Liver (tissue), 9 donors: ENCODE measurements around the gene ATP2A1. TPM values are rescaled to one million over a fixed set of nuclear protein-coding genes. Genes with fewer than 3 reads are reported as not detected.

Source experiments
- DNase-seq: peaks from one replicate; pipeline ENCODE4 v3.0.0-alpha.2; 2017; ENCODE audit warnings: low spot score
- H3K27ac ChIP-seq, 2 donors: one replicate each; pipeline ENCODE4 v1.7.0; 2013; ENCODE audit warnings: inconsistent platforms in 2 of 2, low read length in 2 of 2, control low read depth in 1 of 2, low read depth in 1 of 2, mild to moderate bottlenecking in 1 of 2
- H3K27me3 ChIP-seq, 4 donors: one replicate each; pipeline versions ENCODE4 v1.6.1 to v1.7.0; 2013; ENCODE audit warnings: low read length in 3 of 4, inconsistent platforms in 1 of 4, mild to moderate bottlenecking in 1 of 4, moderate library complexity in 1 of 4; ENCODE audit not compliant: control insufficient read depth in 4 of 4, insufficient read depth in 4 of 4
- H3K36me3 ChIP-seq, 4 donors: one replicate each; pipeline versions ENCODE4 v1.6.1 to v1.7.0; 2013; ENCODE audit warnings: low read length in 3 of 4, mild to moderate bottlenecking in 3 of 4, low read depth in 1 of 4, moderate library complexity in 1 of 4; ENCODE audit not compliant: control insufficient read depth in 4 of 4, insufficient read depth in 3 of 4
- H3K4me1 ChIP-seq, 4 donors: one replicate each; pipeline versions ENCODE4 v1.6.1 to v1.7.0; 2013; ENCODE audit warnings: low read length in 3 of 4, mild to moderate bottlenecking in 3 of 4, moderate library complexity in 1 of 4; ENCODE audit not compliant: control insufficient read depth in 4 of 4, insufficient read depth in 4 of 4
- H3K4me3 ChIP-seq, 3 donors: one replicate each; pipeline versions ENCODE4 v1.6.1 to v1.7.0; 2013; ENCODE audit warnings: low read length in 3 of 3, control low read depth in 1 of 3, low read depth in 1 of 3, mild to moderate bottlenecking in 1 of 3
- H3K9ac ChIP-seq, 2 donors: one replicate each; pipeline ENCODE4 v1.7.0; 2013; ENCODE audit warnings: low read length in 2 of 2, mild to moderate bottlenecking in 2 of 2, moderate library complexity in 2 of 2, control low read depth in 1 of 2, low read depth in 1 of 2
- H3K9me3 ChIP-seq, 4 donors: one replicate each; pipeline versions ENCODE4 v1.6.1 to v1.7.0; 2013; ENCODE audit warnings: low read length in 3 of 4; ENCODE audit not compliant: control insufficient read depth in 4 of 4
- EGR1 ChIP-seq, 2 donors: IDR thresholded peaks; 2 replicates each; pipeline ENCODE4 v1.6.1; 2016 to 2018; ENCODE audit warnings: antibody characterized with exemption in 2 of 2, low read depth in 2 of 2
- FOXA2 ChIP-seq: IDR thresholded peaks from 2 replicates; pipeline ENCODE4 v1.6.1; 2016; ENCODE audit warnings: antibody characterized with exemption
- HNF4A ChIP-seq, 2 donors: conservative IDR thresholded peaks; 2 replicates each; pipeline ENCODE4 v1.6.1; 2016; ENCODE audit warnings: antibody characterized with exemption in 2 of 2, mild to moderate bottlenecking in 2 of 2
- HNF4G ChIP-seq: IDR thresholded peaks from 2 replicates; pipeline ENCODE4 v1.6.1; 2016; ENCODE audit warnings: antibody characterized with exemption
- NR2F2 ChIP-seq: IDR thresholded peaks from 2 replicates; pipeline ENCODE4 v1.6.1; 2016; ENCODE audit warnings: antibody characterized with exemption
- RAD21 ChIP-seq, 2 donors: IDR thresholded peaks; 2 replicates each; pipeline ENCODE4 v1.6.1; 2016; ENCODE audit warnings: antibody characterized with exemption in 2 of 2, mild to moderate bottlenecking in 2 of 2
- TAF1 ChIP-seq: conservative IDR thresholded peaks from 2 replicates; pipeline ENCODE4 v1.6.1; 2016; ENCODE audit warnings: antibody characterized with exemption, mild to moderate bottlenecking
- WGBS: extraction: QIAGEN DNeasy Blood & Tissue Kit; methylation state at CpG from one replicate; pipeline ENCODE4 v1.1.7; 2013; 5-methylcytosine and 5-hydroxymethylcytosine counted together
- polyA plus RNA-seq, 2 donors: library from polyadenylated mRNA; stranded (reverse) in 1 of 2; unstranded in 1 of 2; fragments of 200-250 nt in 1 of 2; fragments of >200 nt in 1 of 2; fragmentation: Nextera tagmentation in 1 of 2; extraction: Ambion mirVana in 1 of 2; gene quantifications; one replicate each; pipeline versions ENCODE4 v1.2.1 to v1.2.3, GENCODE V29; 2013 to 2015
- total RNA-seq, 2 donors: library from RNA; depleted of rRNA; stranded (reverse); fragments of >200 nt; gene quantifications; one replicate each; pipeline ENCODE4 v1.2.3, GENCODE V29; 2014
- TF ChIP-seq, protein P1 (sequence below): fragments of 150-350 bp; IDR thresholded peaks from 2 replicates; pipeline ENCODE4 v1.5.1; 2017; ENCODE audit warnings: improper control_type of control experiment, low read depth, low read length; ENCODE audit not compliant: missing input control
- TF ChIP-seq, protein P2 (sequence below): IDR thresholded peaks from 2 replicates; pipeline ENCODE4 v1.6.1; 2016; ENCODE audit warnings: antibody characterized with exemption
- TF ChIP-seq, protein P3 (sequence below): IDR thresholded peaks from 2 replicates; pipeline ENCODE4 v1.6.1; 2016; ENCODE audit warnings: antibody characterized with exemption
- TF ChIP-seq, protein P4 (sequence below): IDR thresholded peaks from 2 replicates; pipeline ENCODE4 v1.6.1; 2016; ENCODE audit warnings: antibody characterized with exemption
- donor health status: healthy.
- donor health status: healthy.
- donor health status: healthy.
- donor health status: healthy.
- donor health status: healthy.

Gene ATP2A1
- total and polyA plus RNA-seq, 4 donors = 0.07 to 0.23 (median 0.13) TPM

DNA sequence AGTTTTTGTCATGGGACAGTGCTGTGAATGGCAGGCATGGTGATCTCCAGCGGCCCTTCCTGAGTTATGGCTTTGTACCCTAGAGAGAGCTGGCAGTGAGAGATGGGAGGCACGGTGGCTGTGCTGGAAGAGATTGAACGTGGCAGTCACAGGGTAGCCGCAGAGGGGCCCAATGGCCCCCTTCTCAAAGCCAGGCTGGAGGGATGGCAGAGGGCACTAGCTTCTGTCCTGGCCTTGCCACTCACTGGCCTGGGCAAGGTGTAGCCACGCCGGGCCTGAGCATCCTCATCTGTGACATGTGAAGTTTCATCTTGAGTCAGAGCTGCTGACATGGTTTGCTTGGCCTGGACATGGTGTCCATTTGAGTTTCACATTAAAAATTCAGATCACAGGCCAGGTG lies 3.9 kb upstream of the ATP2A1 start (continued):
- TF ChIP-seq, protein P1, sequence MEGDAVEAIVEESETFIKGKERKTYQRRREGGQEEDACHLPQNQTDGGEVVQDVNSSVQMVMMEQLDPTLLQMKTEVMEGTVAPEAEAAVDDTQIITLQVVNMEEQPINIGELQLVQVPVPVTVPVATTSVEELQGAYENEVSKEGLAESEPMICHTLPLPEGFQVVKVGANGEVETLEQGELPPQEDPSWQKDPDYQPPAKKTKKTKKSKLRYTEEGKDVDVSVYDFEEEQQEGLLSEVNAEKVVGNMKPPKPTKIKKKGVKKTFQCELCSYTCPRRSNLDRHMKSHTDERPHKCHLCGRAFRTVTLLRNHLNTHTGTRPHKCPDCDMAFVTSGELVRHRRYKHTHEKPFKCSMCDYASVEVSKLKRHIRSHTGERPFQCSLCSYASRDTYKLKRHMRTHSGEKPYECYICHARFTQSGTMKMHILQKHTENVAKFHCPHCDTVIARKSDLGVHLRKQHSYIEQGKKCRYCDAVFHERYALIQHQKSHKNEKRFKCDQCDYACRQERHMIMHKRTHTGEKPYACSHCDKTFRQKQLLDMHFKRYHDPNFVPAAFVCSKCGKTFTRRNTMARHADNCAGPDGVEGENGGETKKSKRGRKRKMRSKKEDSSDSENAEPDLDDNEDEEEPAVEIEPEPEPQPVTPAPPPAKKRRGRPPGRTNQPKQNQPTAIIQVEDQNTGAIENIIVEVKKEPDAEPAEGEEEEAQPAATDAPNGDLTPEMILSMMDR = no peak
- TF ChIP-seq, protein P2, sequence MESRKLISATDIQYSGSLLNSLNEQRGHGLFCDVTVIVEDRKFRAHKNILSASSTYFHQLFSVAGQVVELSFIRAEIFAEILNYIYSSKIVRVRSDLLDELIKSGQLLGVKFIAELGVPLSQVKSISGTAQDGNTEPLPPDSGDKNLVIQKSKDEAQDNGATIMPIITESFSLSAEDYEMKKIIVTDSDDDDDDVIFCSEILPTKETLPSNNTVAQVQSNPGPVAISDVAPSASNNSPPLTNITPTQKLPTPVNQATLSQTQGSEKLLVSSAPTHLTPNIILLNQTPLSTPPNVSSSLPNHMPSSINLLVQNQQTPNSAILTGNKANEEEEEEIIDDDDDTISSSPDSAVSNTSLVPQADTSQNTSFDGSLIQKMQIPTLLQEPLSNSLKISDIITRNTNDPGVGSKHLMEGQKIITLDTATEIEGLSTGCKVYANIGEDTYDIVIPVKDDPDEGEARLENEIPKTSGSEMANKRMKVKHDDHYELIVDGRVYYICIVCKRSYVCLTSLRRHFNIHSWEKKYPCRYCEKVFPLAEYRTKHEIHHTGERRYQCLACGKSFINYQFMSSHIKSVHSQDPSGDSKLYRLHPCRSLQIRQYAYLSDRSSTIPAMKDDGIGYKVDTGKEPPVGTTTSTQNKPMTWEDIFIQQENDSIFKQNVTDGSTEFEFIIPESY = no peak
- TF ChIP-seq FOXA2 (no peak), HNF4G (no peak)
- TF ChIP-seq, protein P3, sequence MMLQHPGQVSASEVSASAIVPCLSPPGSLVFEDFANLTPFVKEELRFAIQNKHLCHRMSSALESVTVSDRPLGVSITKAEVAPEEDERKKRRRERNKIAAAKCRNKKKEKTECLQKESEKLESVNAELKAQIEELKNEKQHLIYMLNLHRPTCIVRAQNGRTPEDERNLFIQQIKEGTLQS = no peak

DNA sequence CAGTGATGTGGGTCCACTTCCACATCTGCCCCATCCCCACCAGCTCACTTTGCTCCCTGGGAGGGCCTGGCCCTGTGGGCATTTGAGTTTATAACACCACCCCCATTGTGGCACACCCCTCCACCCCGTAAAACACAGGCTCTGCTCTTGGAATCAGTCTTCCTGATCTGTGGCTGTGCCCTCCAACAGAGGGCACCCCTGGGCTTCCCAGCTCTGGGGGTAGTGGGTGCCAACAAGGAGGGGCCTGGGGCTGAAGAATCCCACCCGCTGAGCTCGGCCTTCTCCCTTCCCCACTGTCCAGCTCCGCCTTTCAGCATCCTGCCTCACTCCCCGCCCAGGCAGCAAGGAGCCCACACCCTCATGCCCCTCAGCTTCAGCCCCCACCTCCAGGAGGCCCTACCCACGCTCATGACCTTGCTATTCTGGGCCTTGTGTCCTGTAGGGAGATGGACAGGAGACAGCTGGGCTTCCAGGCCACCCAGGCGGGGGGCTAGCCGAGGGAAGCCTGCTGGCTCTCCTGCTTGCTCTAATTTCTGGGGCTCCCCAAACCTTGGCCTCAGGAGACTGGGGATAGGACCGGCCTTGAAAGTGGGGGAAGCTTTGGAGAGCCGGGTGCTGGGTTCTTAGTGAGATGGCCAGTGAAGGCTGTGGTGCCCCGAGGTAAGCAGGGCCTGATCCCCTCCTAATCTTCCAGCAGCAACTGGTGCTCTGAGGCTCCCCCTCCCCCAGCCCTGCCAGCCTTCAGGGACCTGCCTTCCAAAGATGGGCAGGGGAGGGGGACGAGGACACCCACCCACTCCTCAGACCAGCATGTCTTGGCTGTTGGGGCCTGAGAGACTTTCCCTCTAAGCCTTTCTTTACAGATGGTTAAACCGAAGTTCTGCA lies 2.9 kb upstream of the ATP2A1 start:
- no peak for DNase-seq
- TF ChIP-seq, protein P1 = no peak
- TF ChIP-seq TAF1 (no peak), RAD21 (IDR thresholded peaks at IDR 0.05) (no peak), HNF4A (conservative IDR thresholded peaks at IDR 0.05) (no peak), NR2F2 (no peak), FOXA2 (no peak), HNF4G (no peak), EGR1 (IDR thresholded peaks at IDR 0.05; ENCODE audit: low read depth in 2 of 2) (no peak)
- TF ChIP-seq, protein P2 = no peak
- TF ChIP-seq, protein P4, sequence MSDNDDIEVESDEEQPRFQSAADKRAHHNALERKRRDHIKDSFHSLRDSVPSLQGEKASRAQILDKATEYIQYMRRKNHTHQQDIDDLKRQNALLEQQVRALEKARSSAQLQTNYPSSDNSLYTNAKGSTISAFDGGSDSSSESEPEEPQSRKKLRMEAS = no peak
- TF ChIP-seq, protein P3 = no peak
- Histone ChIP-seq H3K27ac (no peak overlapping the region), H3K36me3 (peaks cover 5 to 26% (median 8%) of the 10 kb centered on the region in 4 donors), H3K4me1 (peaks cover 2 to 12% (median 11%) of the 10 kb centered on the region in 4 donors), H3K4me3 (no peak overlapping the region), H3K9me3 (no peaks in the 10 kb centered on the region), H3K27me3 (no peaks in the 10 kb centered on the region), H3K9ac (no peak overlapping the region)
- 79% methylated on average over 13 of the region's 13 CpGs for WGBS
